ENCODE measurements around the gene SARDH. TPM values are rescaled to one million over a fixed set of nuclear protein-coding genes. Genes with fewer than 3 reads are reported as not detected.

Gene SARDH
- total and polyA plus RNA-seq, 9 donors: 2.5 to 10.0 (median 3.3) TPM

DNA sequence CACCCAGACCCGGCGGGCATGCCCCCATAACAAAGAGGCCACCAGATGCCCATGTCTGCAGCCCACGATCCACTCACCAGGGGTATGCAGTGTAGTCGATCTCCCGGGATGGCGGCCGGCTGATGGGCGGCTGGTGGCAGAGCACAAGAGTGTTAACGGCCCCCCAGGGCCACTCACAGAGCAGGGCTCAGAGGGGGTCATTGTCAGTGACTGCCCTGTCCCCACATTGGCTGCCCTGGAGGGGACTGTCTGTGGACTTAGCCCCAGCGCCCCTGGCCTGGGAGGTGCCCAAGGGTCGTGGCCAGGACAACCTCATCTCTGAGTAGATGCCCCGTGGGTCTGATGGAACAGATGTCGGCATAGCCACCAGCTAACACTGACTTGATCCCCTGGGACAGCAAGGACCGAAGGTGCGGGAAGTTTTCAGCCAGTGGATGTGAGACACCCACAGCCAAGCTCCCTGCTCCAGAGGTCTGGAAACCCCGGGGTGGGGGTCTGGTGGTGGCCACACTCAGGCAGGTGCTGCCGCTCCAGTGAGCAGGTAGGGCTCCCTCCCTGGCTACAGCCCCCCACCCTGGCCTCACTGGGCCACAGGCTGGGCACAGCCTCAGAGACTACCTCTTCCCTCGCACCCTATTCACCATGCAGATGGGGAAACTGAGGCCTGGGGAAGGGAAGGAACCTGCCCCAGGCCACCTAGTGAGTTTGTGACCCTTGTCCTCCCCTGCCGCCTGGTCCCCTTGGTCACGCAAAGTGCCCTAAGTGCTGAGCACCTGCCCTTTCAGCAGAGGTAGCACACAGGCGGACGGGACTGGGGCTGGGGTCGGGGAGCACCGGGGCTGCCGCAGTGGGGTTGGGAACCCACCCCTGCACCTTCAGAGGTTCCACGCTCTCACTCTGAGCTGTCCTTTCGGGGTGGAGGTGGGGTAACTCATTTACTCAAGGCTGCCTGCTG lies 38.1 kb upstream of the SARDH start:
- Histone ChIP-seq H3K27me3 (no peaks in the 10 kb centered on the region), H3K4me3 (no peak overlapping the region), H3K36me3 (no peaks in the 10 kb centered on the region), H3K4me1 (ENCODE audit: insufficient read depth) (no peaks in the 10 kb centered on the region), H3K27ac (no peak overlapping the region), H3K9me3 (peaks cover 0 to 4% of the 10 kb centered on the region in 2 donors)
- peak in 1 of 5 donors; percentile 17 for DNase-seq
- WGBS, 3 donors: 92 to 94% (median 92%) methylated on average over 22 to 27 of the region's 27 CpGs
- intact Hi-C loops (cut with DNase I): no loop called here
- TF ChIP-seq EP300 (IDR thresholded peaks at IDR 0.05) (no peak), POLR2A (IDR thresholded peaks at IDR 0.05) (no peak), CTCF (IDR thresholded peaks at IDR 0.05) (no peak)

GRCh38 chr9:133775291-133775690 lies 37.1 kb upstream of the SARDH start:
- no peaks in the 10 kb centered on the region for H3K36me3 ChIP-seq
- 93 to 94% (median 93%) methylated on average over 2 of the region's 2 CpGs for WGBS, 3 donors
- peak in 1 of 5 donors; percentile 3 for DNase-seq

GRCh38 chr9:133774799-133775198 lies 36.6 kb upstream of the SARDH start:
- Histone ChIP-seq H3K9me3 (peaks cover 0 to 4% of the 10 kb centered on the region in 2 donors), H3K4me1 (ENCODE audit: insufficient read depth) (peaks cover 2% of the 10 kb centered on the region), H3K27ac (no peak overlapping the region), H3K27me3 (no peaks in the 10 kb centered on the region), H3K36me3 (no peaks in the 10 kb centered on the region), H3K4me3 (no peak overlapping the region)
- peak in 3 of 5 donors; percentile 11 to 28 (median 12) for DNase-seq
- WGBS, 3 donors: 95 to 96% (median 96%) methylated on average over 16 of the region's 16 CpGs
- intact Hi-C loops (cut with DNase I): no loop called here
- TF ChIP-seq EP300 (IDR thresholded peaks at IDR 0.05): no peak
- no peak for TF ChIP-seq CTCF (IDR thresholded peaks at IDR 0.05)
- no peak for TF ChIP-seq POLR2A (IDR thresholded peaks at IDR 0.05)

More at GRCh38 chr9:133775291-133775690, 37.1 kb upstream of the SARDH start:
- intact Hi-C loops (cut with DNase I): no loop called here
- Histone ChIP-seq H3K9me3 (peaks cover 0 to 4% of the 10 kb centered on the region in 2 donors), H3K27me3 (no peaks in the 10 kb centered on the region), H3K4me3 (no peak overlapping the region), H3K27ac (no peak overlapping the region), H3K4me1 (ENCODE audit: insufficient read depth) (peaks cover 2% of the 10 kb centered on the region)
- TF ChIP-seq EP300 (IDR thresholded peaks at IDR 0.05): no peak
- TF ChIP-seq CTCF (IDR thresholded peaks at IDR 0.05): no peak
- no peak for TF ChIP-seq POLR2A (IDR thresholded peaks at IDR 0.05)

DNA sequence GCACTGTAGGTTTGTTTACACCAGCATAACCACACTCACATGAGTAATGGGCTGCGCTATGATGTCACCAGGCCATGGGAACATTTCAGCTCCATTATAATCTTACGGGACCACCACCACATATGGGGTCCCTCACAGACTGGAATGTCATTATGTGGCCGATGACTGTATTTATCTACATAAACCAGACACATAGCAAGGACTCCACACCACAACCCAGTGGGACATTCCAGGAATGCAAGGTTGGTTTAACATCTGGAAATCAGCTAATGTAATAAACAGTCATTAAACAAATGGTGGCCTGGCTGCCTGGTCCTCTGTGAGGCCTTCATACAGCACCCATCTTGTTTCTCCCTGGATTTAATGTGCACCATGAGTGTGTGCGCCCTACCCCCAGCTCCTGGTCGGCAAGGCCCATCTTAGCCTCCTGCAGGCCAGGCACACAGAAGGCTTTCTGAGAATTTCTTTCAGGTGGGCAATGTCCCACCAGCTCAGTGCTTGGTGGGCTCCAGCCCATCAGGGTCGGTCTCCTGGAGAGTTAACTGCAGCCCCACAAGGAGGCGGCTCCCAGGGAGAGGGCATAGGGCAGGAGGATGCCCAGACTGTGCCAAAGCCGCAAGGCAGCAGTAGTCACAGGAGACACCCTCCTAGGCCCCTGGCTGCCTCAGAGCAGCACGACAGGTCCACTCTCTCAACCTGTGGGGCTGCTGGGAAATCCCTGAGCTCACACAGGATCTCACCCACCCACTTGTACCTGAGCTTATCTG lies 35.9 kb upstream of the SARDH start:
- no peak overlapping the region for H3K4me3 ChIP-seq
- H3K4me1 ChIP-seq (ENCODE audit: insufficient read depth): peaks cover 2% of the 10 kb centered on the region
- no peak for TF ChIP-seq CTCF (IDR thresholded peaks at IDR 0.05)
- TF ChIP-seq POLR2A (IDR thresholded peaks at IDR 0.05): no peak
- no peak for TF ChIP-seq EP300 (IDR thresholded peaks at IDR 0.05)
- no peaks in the 10 kb centered on the region for H3K27me3 ChIP-seq
- H3K9me3 ChIP-seq: peaks cover 0 to 4% of the 10 kb centered on the region in 2 donors
- intact Hi-C loops (cut with DNase I): no loop called here
- peak in 2 of 5 donors; percentile 7 to 12 for DNase-seq
- H3K36me3 ChIP-seq: no peaks in the 10 kb centered on the region
- whole genome bisulfite sequencing, 3 donors: 82 to 99% (median 94%) methylated on average over 9 of the region's 9 CpGs
- no peak overlapping the region for H3K27ac ChIP-seq
